ENCODE results near the gene STOM.

STOM gene

GRCh38 chr9:121349009-121349408 lies 21.0 kb downstream of the STOM start:
- H3K4me3 ChIP-seq (replicated peaks; ENCODE audit: low read depth, low read length), result no peak overlapping the region
- no peak for DNase-seq (ENCODE audit: low read depth)
- TF ChIP-seq CTCF (IDR thresholded peaks at IDR 0.05; ENCODE audit: low read length, missing control alignments), result no peak

GRCh38 chr9:121348221-121348620 lies 21.8 kb downstream of the STOM start:
- H3K4me3 ChIP-seq (replicated peaks; ENCODE audit: low read depth, low read length), result no peak overlapping the region
- no peak for TF ChIP-seq CTCF (IDR thresholded peaks at IDR 0.05; ENCODE audit: low read length, missing control alignments)
- DNase-seq (ENCODE audit: low read depth), result no peak

- H3K4me3 ChIP-seq (replicated peaks; ENCODE audit: low read depth, low read length), result no peak overlapping the region
- DNase-seq (ENCODE audit: low read depth), result no peak
- no peak for TF ChIP-seq CTCF (IDR thresholded peaks at IDR 0.05; ENCODE audit: low read length, missing control alignments)
These were observed 25.0 kb downstream of the STOM start for GRCh38 chr9:121345070-121345469.

GRCh38 chr9:121344184-121344583 lies 25.9 kb downstream of the STOM start:
- no peak for TF ChIP-seq CTCF (IDR thresholded peaks at IDR 0.05; ENCODE audit: low read length, missing control alignments)
- no peak for DNase-seq (ENCODE audit: low read depth)
- no peak overlapping the region for H3K4me3 ChIP-seq (replicated peaks; ENCODE audit: low read depth, low read length)

GRCh38 chr9:121340676-121341392 lies 29.2 kb downstream of the STOM start:
- no peak for TF ChIP-seq CTCF (IDR thresholded peaks at IDR 0.05; ENCODE audit: low read length, missing control alignments)
- no peak overlapping the region for H3K4me3 ChIP-seq (replicated peaks; ENCODE audit: low read depth, low read length)
- DNase-seq (ENCODE audit: low read depth), result no peak

- H3K4me3 ChIP-seq (replicated peaks; ENCODE audit: low read depth, low read length), result no peak overlapping the region
- no peak for TF ChIP-seq CTCF (IDR thresholded peaks at IDR 0.05; ENCODE audit: low read length, missing control alignments)
- no peak for DNase-seq (ENCODE audit: low read depth)
These were observed 30.6 kb downstream of the STOM start for GRCh38 chr9:121339437-121339836.

GRCh38 chr9:121336665-121337064 lies 33.4 kb downstream of the STOM start:
- TF ChIP-seq CTCF (IDR thresholded peaks at IDR 0.05; ENCODE audit: low read length, missing control alignments), result no peak
- no peak overlapping the region for H3K4me3 ChIP-seq (replicated peaks; ENCODE audit: low read depth, low read length)
- DNase-seq (ENCODE audit: low read depth), result no peak

Data from fibroblast of pulmonary artery (primary cell).